ENCODE measurements around the gene GRIK4.
A peak's percentile ranks its signal among the peaks of the same experiment; 100 is the strongest.

GRIK4 gene

DNA sequence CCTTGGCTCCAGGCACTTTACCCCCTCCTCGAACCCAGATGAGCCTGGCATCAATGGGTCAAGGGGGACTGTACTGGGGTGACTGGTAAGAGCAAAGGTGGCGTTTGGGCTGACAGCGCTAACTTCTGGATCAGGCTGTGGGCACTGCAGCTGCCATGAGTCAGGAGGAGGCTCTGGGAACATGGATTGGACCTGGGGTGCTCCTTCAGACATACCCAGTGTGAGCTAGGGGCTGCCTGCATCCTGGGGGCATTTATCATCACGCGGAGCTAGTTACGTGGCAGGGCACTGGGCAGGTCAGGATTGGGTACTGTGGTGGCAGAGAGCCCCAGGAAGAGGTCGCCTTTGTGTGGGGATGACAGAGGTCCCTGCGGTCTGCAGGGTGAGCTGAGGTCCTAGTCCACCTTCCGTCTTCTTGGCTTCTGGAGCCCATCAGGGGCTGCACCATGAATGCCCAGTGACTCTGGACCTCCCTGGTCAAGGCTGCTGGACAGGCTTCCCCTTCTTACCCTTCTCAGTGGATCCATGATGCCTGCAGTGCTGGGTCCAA is 13.1 kb downstream of the GRIK4 start:
- Histone ChIP-seq H3K4me1 (ENCODE audit: insufficient read depth, poor library complexity, severe bottlenecking) (no peaks in the 10 kb centered on the region), H3K4me3 (ENCODE audit: severe bottlenecking) (no peak overlapping the region), H3K9me3 (ENCODE audit: severe bottlenecking) (no peaks in the 10 kb centered on the region), H3K27ac (ENCODE audit: poor library complexity, severe bottlenecking) (no peak overlapping the region), H3K36me3 (ENCODE audit: low read depth) (no peaks in the 10 kb centered on the region), H3K27me3 (ENCODE audit: insufficient read depth, poor library complexity, severe bottlenecking) (peaks cover 10% of the 10 kb centered on the region)
- ATAC-seq (ENCODE audit: low read depth) (no peak), DNase-seq (ENCODE audit: low spot score) (no peak)
- TF ChIP-seq, protein P1, sequence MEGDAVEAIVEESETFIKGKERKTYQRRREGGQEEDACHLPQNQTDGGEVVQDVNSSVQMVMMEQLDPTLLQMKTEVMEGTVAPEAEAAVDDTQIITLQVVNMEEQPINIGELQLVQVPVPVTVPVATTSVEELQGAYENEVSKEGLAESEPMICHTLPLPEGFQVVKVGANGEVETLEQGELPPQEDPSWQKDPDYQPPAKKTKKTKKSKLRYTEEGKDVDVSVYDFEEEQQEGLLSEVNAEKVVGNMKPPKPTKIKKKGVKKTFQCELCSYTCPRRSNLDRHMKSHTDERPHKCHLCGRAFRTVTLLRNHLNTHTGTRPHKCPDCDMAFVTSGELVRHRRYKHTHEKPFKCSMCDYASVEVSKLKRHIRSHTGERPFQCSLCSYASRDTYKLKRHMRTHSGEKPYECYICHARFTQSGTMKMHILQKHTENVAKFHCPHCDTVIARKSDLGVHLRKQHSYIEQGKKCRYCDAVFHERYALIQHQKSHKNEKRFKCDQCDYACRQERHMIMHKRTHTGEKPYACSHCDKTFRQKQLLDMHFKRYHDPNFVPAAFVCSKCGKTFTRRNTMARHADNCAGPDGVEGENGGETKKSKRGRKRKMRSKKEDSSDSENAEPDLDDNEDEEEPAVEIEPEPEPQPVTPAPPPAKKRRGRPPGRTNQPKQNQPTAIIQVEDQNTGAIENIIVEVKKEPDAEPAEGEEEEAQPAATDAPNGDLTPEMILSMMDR (IDR thresholded peaks at IDR 0.05; ENCODE audit: poor library complexity, severe bottlenecking), result no peak

DNA sequence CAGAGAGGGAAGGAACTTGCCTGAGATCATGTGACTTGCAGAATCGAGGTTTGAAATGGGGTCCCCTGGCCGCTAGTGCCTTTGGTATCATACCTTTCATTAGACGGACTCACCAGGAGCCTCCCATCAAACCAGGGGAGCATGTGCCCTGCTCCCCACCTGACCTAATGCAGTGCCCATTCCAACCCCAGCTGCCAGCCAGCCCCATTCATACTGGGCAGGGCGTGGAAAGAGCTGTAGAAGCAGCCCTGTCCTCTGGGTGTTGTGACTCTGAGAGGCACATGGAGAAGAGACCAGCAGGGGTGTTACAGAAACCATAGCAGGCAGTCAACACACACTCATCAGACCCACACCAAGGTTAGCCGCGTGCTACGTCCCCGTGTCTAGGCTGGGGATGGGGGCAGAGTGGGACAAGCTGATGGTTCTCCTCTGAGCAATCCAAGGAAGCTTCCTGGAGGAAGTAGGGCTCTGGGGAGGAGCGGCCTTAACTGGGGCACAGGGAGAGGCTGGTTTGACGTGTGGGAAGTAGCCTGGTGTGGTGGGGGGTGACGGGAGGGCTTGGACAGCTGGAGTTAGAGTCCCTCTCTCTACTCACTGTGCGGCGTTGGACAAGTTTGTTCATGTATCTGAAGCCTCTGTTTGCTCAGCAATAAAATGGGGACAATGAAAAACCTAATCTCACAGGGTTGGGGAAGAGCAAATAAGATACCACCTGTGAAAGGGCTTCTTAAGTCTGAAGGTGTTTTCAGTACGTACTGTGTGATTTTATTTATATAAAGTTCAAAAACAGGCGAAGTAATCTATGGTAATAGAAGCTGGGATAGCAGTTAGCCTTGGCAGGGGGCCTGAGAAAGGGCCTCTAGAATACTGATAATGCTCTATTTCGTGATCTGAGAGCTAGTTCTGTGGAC is 14.0 kb downstream of the GRIK4 start:
- ATAC-seq (ENCODE audit: low read depth), result 0 out of 3 replicates have a peak, but pooled peaks have one; percentile 14
- peak; percentile 17 for DNase-seq (ENCODE audit: low spot score)
- peaks cover 10% of the 10 kb centered on the region for H3K27me3 ChIP-seq (ENCODE audit: insufficient read depth, poor library complexity, severe bottlenecking)
- TF ChIP-seq, protein P1 (IDR thresholded peaks at IDR 0.05; ENCODE audit: poor library complexity, severe bottlenecking), result no peak
- H3K27ac ChIP-seq (ENCODE audit: poor library complexity, severe bottlenecking), result no peak overlapping the region
- no peaks in the 10 kb centered on the region for H3K9me3 ChIP-seq (ENCODE audit: severe bottlenecking)
- no peak overlapping the region for H3K4me3 ChIP-seq (ENCODE audit: severe bottlenecking)
- H3K4me1 ChIP-seq (ENCODE audit: insufficient read depth, poor library complexity, severe bottlenecking), result no peaks in the 10 kb centered on the region
- H3K36me3 ChIP-seq (ENCODE audit: low read depth), result no peaks in the 10 kb centered on the region

DNA sequence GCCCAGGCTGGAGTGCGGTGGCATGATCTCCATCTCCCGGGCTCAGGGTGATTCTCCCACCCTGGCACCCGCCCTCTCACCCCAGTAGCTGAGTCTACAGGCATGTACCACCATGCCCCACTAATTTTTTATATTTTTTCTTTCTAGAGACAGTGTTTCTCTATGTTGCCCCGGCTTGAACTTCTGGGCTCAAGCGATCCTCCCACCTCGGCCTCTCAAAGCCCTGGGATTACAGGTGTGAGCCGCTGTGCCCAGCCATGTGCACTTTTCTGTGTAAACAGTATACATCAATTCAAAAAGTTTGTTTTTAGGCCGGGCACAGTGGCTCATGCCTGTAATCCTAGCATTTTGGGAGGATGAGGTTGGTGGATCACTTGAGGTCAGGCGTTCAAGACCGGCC is 14.7 kb downstream of the GRIK4 start:
- DNase-seq (ENCODE audit: low spot score) (peak; percentile 25), ATAC-seq (ENCODE audit: low read depth) (no peak)
- Histone ChIP-seq H3K4me1 (ENCODE audit: insufficient read depth, poor library complexity, severe bottlenecking) (no peaks in the 10 kb centered on the region), H3K27ac (ENCODE audit: poor library complexity, severe bottlenecking) (no peak overlapping the region), H3K9me3 (ENCODE audit: severe bottlenecking) (no peaks in the 10 kb centered on the region), H3K4me3 (ENCODE audit: severe bottlenecking) (no peak overlapping the region), H3K27me3 (ENCODE audit: insufficient read depth, poor library complexity, severe bottlenecking) (peaks cover 10% of the 10 kb centered on the region), H3K36me3 (ENCODE audit: low read depth) (no peaks in the 10 kb centered on the region)
- TF ChIP-seq, protein P1 (IDR thresholded peaks at IDR 0.05; ENCODE audit: poor library complexity, severe bottlenecking), result no peak

DNA sequence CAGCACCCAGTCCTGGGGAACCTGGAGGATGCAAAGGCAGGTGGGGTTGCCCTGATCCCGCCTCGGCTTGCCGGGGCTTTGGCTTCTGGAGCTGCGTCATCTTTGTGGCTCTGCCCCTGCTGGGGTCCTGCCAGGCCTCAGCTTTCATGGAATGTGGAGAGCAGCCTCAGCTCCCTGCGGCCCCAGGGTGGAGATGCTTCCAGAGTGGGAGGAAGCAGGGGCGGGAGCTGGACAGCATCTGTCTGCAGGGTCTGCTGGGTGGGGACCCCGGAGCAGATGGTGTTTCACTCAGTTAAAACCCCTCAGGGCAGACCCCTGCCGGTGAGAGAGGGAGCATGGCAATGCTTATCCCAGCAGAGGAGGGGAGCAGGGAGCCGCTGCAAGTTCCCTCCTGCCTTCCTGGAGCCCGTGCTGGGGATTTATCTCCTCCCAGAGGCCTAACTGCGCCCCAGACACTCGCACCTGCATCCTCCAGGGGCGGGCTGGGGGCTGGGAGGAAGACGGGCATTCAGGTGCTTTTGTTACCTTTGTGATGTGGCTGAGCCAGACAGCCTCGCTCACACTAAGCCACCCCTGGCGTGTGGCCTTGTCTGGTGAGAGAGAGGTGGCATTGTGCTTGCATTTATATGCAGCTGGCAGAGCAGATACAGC is 15.7 kb downstream of the GRIK4 start:
- H3K9me3 ChIP-seq (ENCODE audit: severe bottlenecking), result no peaks in the 10 kb centered on the region
- no peaks in the 10 kb centered on the region for H3K4me1 ChIP-seq (ENCODE audit: insufficient read depth, poor library complexity, severe bottlenecking)
- DNase-seq (ENCODE audit: low spot score), result no peak
- ATAC-seq (ENCODE audit: low read depth), result no peak
- no peaks in the 10 kb centered on the region for H3K36me3 ChIP-seq (ENCODE audit: low read depth)
- no peak overlapping the region for H3K4me3 ChIP-seq (ENCODE audit: severe bottlenecking)
- peaks cover 10% of the 10 kb centered on the region for H3K27me3 ChIP-seq (ENCODE audit: insufficient read depth, poor library complexity, severe bottlenecking)
- H3K27ac ChIP-seq (ENCODE audit: poor library complexity, severe bottlenecking), result no peak overlapping the region
- TF ChIP-seq, protein P1 (IDR thresholded peaks at IDR 0.05; ENCODE audit: poor library complexity, severe bottlenecking), result no peak

All from RWPE2 (cell line).